HG03571 (cell line): ENCODE results near the gene HHLA2.

Experiments used
- ATAC-seq: cut with Tn5 transposase; IDR thresholded peaks from one replicate; pipeline ENCODE4 v1.9.1; 2021; ENCODE audit not compliant: unreplicated experiment

Gene HHLA2

GRCh38 chr3:108416111-108416869 is 119.9 kb downstream of the HHLA2 start:
- ATAC-seq, result no peak

GRCh38 chr3:108420926-108421325 is 124.6 kb downstream of the HHLA2 start:
- ATAC-seq, result no peak
